Measurements from ENCODE around the gene ATP10A.

DNA sequence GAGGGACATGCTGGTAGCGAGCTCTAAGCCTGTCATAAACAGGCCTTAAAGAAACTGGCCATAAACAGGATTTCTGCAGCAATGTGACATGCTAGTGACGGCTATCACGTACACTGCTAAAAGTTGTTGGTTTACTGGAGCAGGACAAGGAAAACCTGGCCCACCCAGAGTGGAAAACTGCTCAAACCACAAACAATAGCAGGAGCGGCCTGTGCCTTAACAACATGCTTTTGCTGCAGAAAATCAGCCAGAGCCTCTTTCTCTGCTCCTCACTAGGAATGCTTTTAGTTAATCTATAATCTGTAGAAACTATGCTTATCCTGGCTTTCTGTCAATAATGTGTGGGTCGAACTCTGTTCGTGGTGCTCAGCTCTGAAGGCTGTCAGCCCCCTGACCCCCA, 221.4 kb downstream of the ATP10A start:
- no peak for TF ChIP-seq CTCF (optimal IDR thresholded peaks at IDR 0.05 in 1 of 3, IDR thresholded peaks at IDR 0.05 in 1 of 3, conservative IDR thresholded peaks at IDR 0.05 in 1 of 3; ENCODE audit: extremely low read depth in 1 of 3, insufficient read depth in 2 of 3, low read length in 3 of 3)
- no peak for TF ChIP-seq EZH2 (IDR thresholded peaks at IDR 0.05; ENCODE audit: low read length)
